K562 (cell line): ENCODE measurements around the gene WLS. TPM values are rescaled to one million over a fixed set of nuclear protein-coding genes. Genes with fewer than 3 reads are reported as not detected.

Experiments
- ATAC-seq: fragments of 200-7000 bp; cut with Tn5 transposase; 3 replicates; pipeline ENCODE4 v1.9.1; 2020; ENCODE audit warnings: moderate library complexity
- BruUV-seq: library from RNA; stranded (reverse); fragments of 400-500 nt; replicated peaks from 2 replicates; lab custom pipeline; 2021; lab: Mats Ljungman, UMichigan
- CTCF ChIA-PET: fragments of 300-600 bp; formaldehyde crosslinking; extraction: SDS; loops from one replicate; lab custom pipeline; 2021; ENCODE audit warnings: low intra/inter-chr PET ratio; lab: Yijun Ruan, JAX
- POLR2A ChIA-PET: fragments of 300-600, 350-650 bp; sonication (Branson Sonifier 250); formaldehyde crosslinking; extraction: SDS; loops from one replicate; lab custom pipeline; 2021; ENCODE audit warnings: antibody characterized with exemption, inconsistent platforms; lab: Yijun Ruan, JAX
- DNase-seq, 4 experiments: peaks; one replicate each; pipeline versions ENCODE4 v3.0.0 to v3.0.0-alpha.2; 2011 to 2018; ENCODE audit warnings: low spot score in 3 of 4, mixed read lengths in 3 of 4; ENCODE audit errors: extremely low read depth in 1 of 4
- FAIRE-seq: peaks from 2 replicates; lab custom pipeline; 2011; peaks lifted over from hg19 to GRCh38; lab: Jason Lieb, UNC
- H2AFZ ChIP-seq: 2 replicates; pipeline ENCODE4 v1.6.0; 2011; ENCODE audit warnings: low read depth, low read length, control low read depth, inconsistent platforms
- H3K27ac ChIP-seq: fragments of 200-600 bp; 3 replicates; pipeline ENCODE4 v1.8.0; 2011; ENCODE audit warnings: low read depth, mild to moderate bottlenecking, control low read depth, inconsistent platforms, low read length, moderate library complexity, mixed read lengths; ENCODE audit errors: extremely low read depth
- H3K27me3 ChIP-seq, 2 experiments: fragments of 300-600 bp in 1 of 2; 2 replicates in 1 of 2; 3 replicates in 1 of 2; pipeline versions ENCODE4 v1.6.0 to v1.8.0; 2011; ENCODE audit warnings: inconsistent platforms in 2 of 2, low read length in 2 of 2, mild to moderate bottlenecking in 1 of 2, mixed read lengths in 1 of 2, moderate library complexity in 1 of 2; ENCODE audit not compliant: control insufficient read depth in 2 of 2, insufficient read depth in 2 of 2
- H3K36me3 ChIP-seq: fragments of 300-600 bp; 3 replicates; pipeline ENCODE4 v1.8.0; 2011; ENCODE audit warnings: mild to moderate bottlenecking, low read length, inconsistent platforms; ENCODE audit not compliant: control insufficient read depth, insufficient read depth
- H3K4me1 ChIP-seq, 2 experiments: fragments of 200-600 bp in 1 of 2; replicated peaks in 1 of 2; 2 replicates in 1 of 2; 3 replicates in 1 of 2; pipeline versions ENCODE4 v1.5.1 to v1.8.0; 2011; ENCODE audit warnings: inconsistent platforms in 2 of 2, low read length in 2 of 2, mild to moderate bottlenecking in 1 of 2, mixed read lengths in 1 of 2, moderate library complexity in 1 of 2; ENCODE audit not compliant: control insufficient read depth in 2 of 2, insufficient read depth in 2 of 2
- H3K4me2 ChIP-seq: 2 replicates; pipeline ENCODE4 v1.6.1; 2011; ENCODE audit warnings: low read length, control low read depth, inconsistent platforms, mixed read lengths; ENCODE audit not compliant: insufficient read depth
- H3K4me3 ChIP-seq: fragments of 200-600 bp; sonication (generic), shearing (Covaris generic); 2 replicates; pipeline ENCODE4 v1.5.1; 2016; ENCODE audit warnings: control low read depth, inconsistent platforms
- H3K79me2 ChIP-seq: fragments of 200-600 bp; 3 replicates; pipeline ENCODE4 v1.8.0; 2011; ENCODE audit warnings: low read length, inconsistent platforms; ENCODE audit not compliant: control insufficient read depth, insufficient read depth
- H3K9ac ChIP-seq, 2 experiments: 2 replicates each; pipeline versions ENCODE4 v1.6.0 to v1.6.1; 2011; ENCODE audit warnings: low read depth in 2 of 2, low read length in 2 of 2, control low read depth in 1 of 2, inconsistent platforms in 1 of 2, mild to moderate bottlenecking in 1 of 2, mixed read lengths in 1 of 2; ENCODE audit not compliant: insufficient read depth in 1 of 2
- H3K9me1 ChIP-seq: one replicate; pipeline ENCODE4 v1.6.0; 2011; ENCODE audit warnings: inconsistent platforms, mild to moderate bottlenecking, low read length, moderate library complexity; ENCODE audit not compliant: control insufficient read depth, insufficient read depth
- H3K9me3 ChIP-seq: replicated peaks from 2 replicates; pipeline ENCODE4 v1.5.1; 2011; ENCODE audit warnings: low read depth, low read length, inconsistent platforms; ENCODE audit not compliant: control insufficient read depth, insufficient read depth
- H4K20me1 ChIP-seq: replicated peaks from 2 replicates; pipeline ENCODE4 v1.6.1; 2011; ENCODE audit warnings: low read length, inconsistent platforms, mixed read lengths; ENCODE audit not compliant: control insufficient read depth, insufficient read depth
- ARID2 ChIP-seq: fragments of 450-650 bp; IDR thresholded peaks from 2 replicates; pipeline ENCODE4 v1.6.1; 2017; ENCODE audit warnings: antibody characterized with exemption, mild to moderate bottlenecking
- FUS ChIP-seq: fragments of 200-400 bp; formaldehyde crosslinking; optimal IDR thresholded peaks from 2 replicates; pipeline ENCODE3; 2017; ENCODE audit warnings: low read depth, low read length
- HDAC1 ChIP-seq, 2 experiments: fragments of 450-650 bp; IDR thresholded peaks; 2 replicates each; pipeline ENCODE4 v1.6.1; 2016 to 2017; ENCODE audit warnings: inconsistent platforms in 1 of 2, mild to moderate bottlenecking in 1 of 2, moderate library complexity in 1 of 2
- RBM14 ChIP-seq: fragments of 200-400 bp; formaldehyde crosslinking; IDR thresholded peaks from 2 replicates; pipeline ENCODE4 v1.6.1; 2018; ENCODE audit warnings: low read depth, mild to moderate bottlenecking, low read length, moderate library complexity, borderline replicate concordance; ENCODE audit not compliant: insufficient read depth
- ZNF140 ChIP-seq: fragments of 250-450 bp; sonication (Bioruptor Pico); IDR thresholded peaks from 2 replicates; pipeline ENCODE4 v1.8.0; 2021; ENCODE audit warnings: moderate library complexity, mild to moderate bottlenecking, inconsistent platforms
- ZNF384 ChIP-seq: IDR thresholded peaks from 2 replicates; pipeline ENCODE4 v1.6.1; 2012; ENCODE audit warnings: low read depth, low read length, improper control_type of control experiment
- ZNF436 ChIP-seq: fragments of 250-450, 450-650 bp; sonication (Bioruptor Pico); formaldehyde crosslinking; IDR thresholded peaks from 2 replicates; pipeline ENCODE4 v1.7.0; 2020; ENCODE audit warnings: mild to moderate bottlenecking
- ZNF561 ChIP-seq: fragments of 450-650 bp; formaldehyde crosslinking; conservative IDR thresholded peaks from 2 replicates; pipeline ENCODE4 v1.4.0; 2020; ENCODE audit warnings: mild to moderate bottlenecking, moderate library complexity
- ZNF77 ChIP-seq: fragments of 250-450 bp; sonication (Bioruptor Pico); IDR thresholded peaks from 2 replicates; pipeline ENCODE4 v1.5.0; 2020
- WGBS: fragments of 100-300 bp; shearing (Covaris generic); methylation state at CpG from one replicate; pipeline ENCODE4 v1.1.6; 2016; ENCODE audit warnings: low coverage, mixed read lengths; ENCODE audit not compliant: insufficient coverage; ENCODE audit errors: missing lambda C conversion rate; 5-methylcytosine and 5-hydroxymethylcytosine counted together
- in situ Hi-C: fragments of 300-500 bp; cut with MboI; formaldehyde crosslinking; loops from 4 replicates; pipeline ENCODE4 v1.15.0; 2018; ENCODE audit warnings: inconsistent platforms, mixed read lengths
- intact Hi-C: fragments of 100-400 bp; cut with micrococcal nuclease; formaldehyde crosslinking; loops from 2 replicates; pipeline ENCODE4 v1.14.2; 2022
- polyA plus RNA-seq, 8 experiments: library from polyadenylated mRNA; depleted of rRNA in 4 of 8; stranded (reverse) in 5 of 8; unstranded in 3 of 8; fragments of >200 nt; fragmentation: Nextera tagmentation in 2 of 8; fragmentation: Illumina TruSeq in 1 of 8; extraction: Ambion mirVana in 2 of 8; extraction: Trizol in 1 of 8; gene quantifications; 2 replicates each; pipeline versions ENCODE4 v1.2.1 to v1.2.3, GENCODE V29; 2011 to 2014; ENCODE audit warnings: inconsistent platforms in 1 of 8, missing spikeins in 1 of 8
- total RNA-seq, 7 experiments: library from RNA; depleted of rRNA in 6 of 7; stranded (reverse); fragments of >200 nt in 6 of 7; fragmentation: Illumina TruSeq in 2 of 7; extraction: Trizol in 2 of 7; gene quantifications; 2 replicates each; pipeline versions ENCODE4 v1.2.1 to v1.2.3, GENCODE V29; 2011 to 2021; ENCODE audit warnings: low replicate concordance in 1 of 7
- TF ChIP-seq, protein P1 (sequence below), 2 experiments: fragments of 450-650 bp; IDR thresholded peaks; 2 replicates each; pipeline ENCODE4 v1.6.1; 2016; ENCODE audit warnings: mild to moderate bottlenecking in 2 of 2, borderline replicate concordance in 1 of 2, low read depth in 1 of 2, moderate library complexity in 1 of 2
- TF ChIP-seq, protein P2 (sequence below): sonication (generic); formaldehyde crosslinking; IDR thresholded peaks from 2 replicates; pipeline ENCODE4 v1.8.1; 2023; ENCODE audit warnings: mild to moderate bottlenecking, missing genetic modification reagents, moderate library complexity
- TF ChIP-seq, protein P3 (sequence below): sonication (generic); formaldehyde crosslinking; IDR thresholded peaks from 2 replicates; pipeline ENCODE4 v1.8.0; 2023; ENCODE audit warnings: mild to moderate bottlenecking, missing genetic modification reagents

Gene WLS
- total and polyA plus RNA-seq, 9 of the 15 experiments (the other 6 are each of a cell fraction or from before 2014, with no cell fraction given) = 0.47 TPM; not detected in 8

DNA sequence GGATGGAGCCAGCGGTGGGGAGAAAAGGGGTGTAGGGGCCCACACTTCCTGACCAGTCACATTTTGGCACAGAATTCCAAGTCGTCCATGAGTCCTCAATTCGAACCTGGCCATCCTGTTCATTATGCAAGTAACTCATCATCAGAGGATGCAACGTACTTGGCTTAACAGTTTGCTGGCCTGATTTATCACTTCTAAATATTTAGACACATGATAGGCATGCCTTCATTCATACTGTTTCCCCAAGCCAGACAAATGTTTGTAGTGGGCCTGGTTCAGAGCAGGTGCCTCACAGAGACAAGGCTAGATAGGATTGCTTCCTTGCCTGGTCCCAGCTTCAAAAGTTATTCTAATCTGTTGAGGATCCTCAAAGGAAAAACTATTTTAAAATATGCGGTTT is 66.7 kb downstream of the WLS start:
- no TSS peak for BruUV-seq
- no peak overlapping the region for H3K4me2 ChIP-seq
- no peaks in the 10 kb centered on the region for H3K9me1 ChIP-seq
- no peaks in the 10 kb centered on the region for H3K79me2 ChIP-seq
- DNase-seq = no peak
- H3K9ac ChIP-seq = no peak overlapping the region
- no peaks in the 10 kb centered on the region for H3K9me3 ChIP-seq
- ChIA-PET POLR2A (no interaction called here), CTCF (no interaction called here)
- no peak overlapping the region for H3K4me3 ChIP-seq
- ATAC-seq = no peak
- H3K27me3 ChIP-seq = peaks cover 4 to 13% of the 10 kb centered on the region in 2 experiments; a peak in 2 of 5 replicates
- intact Hi-C loops = no loop called here
- H4K20me1 ChIP-seq = no peaks in the 10 kb centered on the region; the same call in 1 of the 2 replicates
- 2% methylated on average over 5 of the region's 5 CpGs for WGBS
- no peak for FAIRE-seq
- peaks cover 0 to 3% of the 10 kb centered on the region in 2 experiments; a peak in 1 of 5 replicates for H3K4me1 ChIP-seq
- no peak overlapping the region for H3K27ac ChIP-seq
- no peak overlapping the region for H2AFZ ChIP-seq
- in situ Hi-C loops = no loop called here
- no peaks in the 10 kb centered on the region for H3K36me3 ChIP-seq
- TF ChIP-seq, protein P1, sequence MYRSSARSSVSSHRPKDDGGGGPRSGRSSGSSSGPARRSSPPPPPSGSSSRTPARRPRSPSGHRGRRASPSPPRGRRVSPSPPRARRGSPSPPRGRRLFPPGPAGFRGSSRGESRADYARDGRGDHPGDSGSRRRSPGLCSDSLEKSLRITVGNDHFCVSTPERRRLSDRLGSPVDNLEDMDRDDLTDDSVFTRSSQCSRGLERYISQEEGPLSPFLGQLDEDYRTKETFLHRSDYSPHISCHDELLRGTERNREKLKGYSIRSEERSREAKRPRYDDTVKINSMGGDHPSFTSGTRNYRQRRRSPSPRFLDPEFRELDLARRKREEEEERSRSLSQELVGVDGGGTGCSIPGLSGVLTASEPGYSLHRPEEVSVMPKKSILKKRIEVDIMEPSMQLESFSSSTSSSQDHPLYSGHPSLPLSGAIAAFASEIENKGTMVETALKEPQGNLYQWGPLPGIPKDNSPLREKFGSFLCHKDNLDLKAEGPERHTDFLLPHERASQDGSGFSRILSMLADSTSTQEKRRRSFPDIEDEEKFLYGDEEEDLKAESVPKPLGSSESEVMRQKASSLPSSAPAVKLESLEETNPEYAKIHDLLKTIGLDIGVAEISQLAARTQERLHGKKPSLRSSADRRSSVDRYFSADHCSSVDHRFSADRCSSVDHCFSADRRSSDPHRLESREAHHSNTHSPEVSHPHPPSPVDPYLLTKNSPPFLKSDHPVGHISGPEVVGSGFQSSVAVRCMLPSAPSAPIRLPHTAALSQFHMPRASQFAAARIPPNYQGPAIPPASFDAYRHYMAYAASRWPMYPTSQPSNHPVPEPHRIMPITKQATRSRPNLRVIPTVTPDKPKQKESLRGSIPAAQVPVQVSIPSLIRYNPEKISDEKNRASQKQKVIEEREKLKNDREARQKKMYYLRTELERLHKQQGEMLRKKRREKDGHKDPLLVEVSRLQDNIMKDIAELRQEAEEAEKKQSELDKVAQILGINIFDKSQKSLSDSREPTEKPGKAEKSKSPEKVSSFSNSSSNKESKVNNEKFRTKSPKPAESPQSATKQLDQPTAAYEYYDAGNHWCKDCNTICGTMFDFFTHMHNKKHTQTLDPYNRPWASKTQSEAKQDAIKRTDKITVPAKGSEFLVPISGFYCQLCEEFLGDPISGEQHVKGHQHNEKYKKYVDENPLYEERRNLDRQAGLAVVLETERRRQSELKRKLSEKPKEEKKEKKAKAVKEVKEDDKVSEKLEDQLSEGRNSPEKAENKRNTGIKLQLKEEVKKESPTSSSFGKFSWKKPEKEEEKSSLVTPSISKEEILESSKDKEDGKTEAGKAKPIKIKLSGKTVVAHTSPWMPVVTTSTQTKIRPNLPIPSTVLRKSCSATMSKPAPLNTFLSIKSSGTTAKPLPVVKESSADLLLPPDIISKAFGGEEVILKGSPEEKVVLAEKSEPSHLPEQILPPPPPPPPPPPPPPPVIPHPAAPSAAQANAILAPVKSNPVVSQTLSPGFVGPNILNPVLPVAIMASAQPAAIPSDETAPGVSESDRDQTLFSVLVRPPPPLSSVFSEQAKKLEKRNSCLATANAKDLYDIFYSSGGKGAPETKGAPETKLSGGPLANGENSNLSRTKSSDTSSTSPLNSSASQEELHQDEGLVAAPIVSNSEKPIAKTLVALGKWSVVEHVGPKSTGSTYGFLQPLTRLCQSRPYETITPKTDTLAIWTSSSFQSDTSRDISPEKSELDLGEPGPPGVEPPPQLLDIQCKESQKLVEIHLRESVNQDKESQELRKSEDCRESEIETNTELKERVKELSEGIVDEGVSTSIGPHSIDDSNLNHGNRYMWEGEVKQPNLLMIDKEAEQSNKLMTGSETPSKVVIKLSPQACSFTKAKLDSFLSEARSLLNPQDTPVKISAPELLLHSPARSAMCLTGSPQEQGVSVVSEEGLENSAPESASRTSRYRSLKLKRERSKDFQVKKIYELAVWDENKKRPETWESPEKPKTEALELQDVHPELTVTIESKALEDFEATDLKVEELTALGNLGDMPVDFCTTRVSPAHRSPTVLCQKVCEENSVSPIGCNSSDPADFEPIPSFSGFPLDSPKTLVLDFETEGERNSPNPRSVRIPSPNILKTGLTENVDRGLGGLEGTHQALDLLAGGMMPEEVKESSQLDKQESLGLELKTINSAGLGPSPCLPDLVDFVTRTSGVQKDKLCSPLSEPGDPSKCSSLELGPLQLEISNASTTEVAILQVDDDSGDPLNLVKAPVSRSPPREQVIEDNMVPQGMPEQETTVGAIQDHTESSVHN (IDR thresholded peaks at IDR 0.05; ENCODE audit: borderline replicate concordance in 1 of 2, low read depth in 1 of 2) = no peak
- TF ChIP-seq HDAC1 (IDR thresholded peaks at IDR 0.05) (no peak), ZNF436 (CRISPR knock-in tag) (no peak), ZNF561 (CRISPR knock-in tag) (no peak), ZNF384 (no peak), RBM14 (no peak), ZNF77 (no peak), FUS (no peak), ARID2 (no peak), ZNF140 (no peak)
- TF ChIP-seq, protein P2, sequence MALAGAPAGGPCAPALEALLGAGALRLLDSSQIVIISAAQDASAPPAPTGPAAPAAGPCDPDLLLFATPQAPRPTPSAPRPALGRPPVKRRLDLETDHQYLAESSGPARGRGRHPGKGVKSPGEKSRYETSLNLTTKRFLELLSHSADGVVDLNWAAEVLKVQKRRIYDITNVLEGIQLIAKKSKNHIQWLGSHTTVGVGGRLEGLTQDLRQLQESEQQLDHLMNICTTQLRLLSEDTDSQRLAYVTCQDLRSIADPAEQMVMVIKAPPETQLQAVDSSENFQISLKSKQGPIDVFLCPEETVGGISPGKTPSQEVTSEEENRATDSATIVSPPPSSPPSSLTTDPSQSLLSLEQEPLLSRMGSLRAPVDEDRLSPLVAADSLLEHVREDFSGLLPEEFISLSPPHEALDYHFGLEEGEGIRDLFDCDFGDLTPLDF (CRISPR knock-in tag) = no peak
- TF ChIP-seq, protein P3, sequence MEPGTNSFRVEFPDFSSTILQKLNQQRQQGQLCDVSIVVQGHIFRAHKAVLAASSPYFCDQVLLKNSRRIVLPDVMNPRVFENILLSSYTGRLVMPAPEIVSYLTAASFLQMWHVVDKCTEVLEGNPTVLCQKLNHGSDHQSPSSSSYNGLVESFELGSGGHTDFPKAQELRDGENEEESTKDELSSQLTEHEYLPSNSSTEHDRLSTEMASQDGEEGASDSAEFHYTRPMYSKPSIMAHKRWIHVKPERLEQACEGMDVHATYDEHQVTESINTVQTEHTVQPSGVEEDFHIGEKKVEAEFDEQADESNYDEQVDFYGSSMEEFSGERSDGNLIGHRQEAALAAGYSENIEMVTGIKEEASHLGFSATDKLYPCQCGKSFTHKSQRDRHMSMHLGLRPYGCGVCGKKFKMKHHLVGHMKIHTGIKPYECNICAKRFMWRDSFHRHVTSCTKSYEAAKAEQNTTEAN (CRISPR knock-in tag) = no peak
